Activated effector memory CD4-positive, alpha-beta T cell treated with Interleukin-2 at 50 U/mL for 16 hours (primary cell): ENCODE results near the gene NKX1-2.

Experiments
- DNase-seq: peaks from one replicate; pipeline ENCODE4 v3.0.0-alpha.2; 2020

Gene NKX1-2

DNA sequence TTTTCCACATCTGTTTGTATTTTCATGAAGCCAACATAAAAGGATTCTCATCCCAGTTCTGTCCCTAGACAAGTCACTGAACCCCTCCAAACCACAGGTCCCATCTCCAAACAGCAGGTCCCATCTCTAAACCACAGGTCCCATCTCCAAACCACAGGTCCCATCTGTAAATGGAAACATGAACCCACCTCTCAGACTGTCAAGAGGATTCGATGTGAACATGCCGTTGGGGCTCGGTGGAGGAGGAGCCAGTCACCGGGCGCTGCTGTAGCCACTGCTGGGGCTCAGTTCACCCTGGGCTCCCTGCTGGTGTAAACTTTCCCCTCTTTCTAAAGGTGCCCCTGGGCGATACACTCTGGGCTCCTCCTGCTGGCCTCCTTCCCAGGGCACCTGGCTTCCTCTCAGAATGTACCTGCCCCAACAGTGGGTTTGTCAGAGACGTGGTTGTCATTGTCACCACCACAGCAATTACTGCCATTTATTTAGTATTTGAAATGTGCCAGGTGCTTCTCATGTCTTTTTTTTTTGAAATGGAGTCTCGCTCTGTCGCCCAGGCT, 24.8 kb upstream of the NKX1-2 start:
- DNase-seq, result no peak

DNA sequence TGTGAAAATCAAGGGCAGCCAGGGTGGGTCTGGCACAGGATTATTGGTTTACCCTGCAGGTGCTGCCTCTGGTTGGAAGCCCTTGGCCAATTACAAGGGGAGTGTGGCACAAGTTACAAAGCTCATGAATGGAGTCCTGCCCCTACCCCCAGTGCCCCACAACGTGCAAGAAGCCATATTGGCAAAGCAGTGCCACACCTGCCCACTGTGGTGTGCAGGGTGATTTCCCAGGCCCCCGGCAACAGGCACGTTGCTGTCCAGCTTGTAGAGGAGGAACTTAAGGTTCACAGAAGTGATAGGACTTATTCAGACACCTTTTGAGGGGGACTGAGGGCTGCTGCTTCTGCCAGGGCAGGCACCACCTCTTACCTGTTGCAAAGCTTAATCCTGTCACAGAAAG, 23.2 kb upstream of the NKX1-2 start:
- DNase-seq, result no peak

DNA sequence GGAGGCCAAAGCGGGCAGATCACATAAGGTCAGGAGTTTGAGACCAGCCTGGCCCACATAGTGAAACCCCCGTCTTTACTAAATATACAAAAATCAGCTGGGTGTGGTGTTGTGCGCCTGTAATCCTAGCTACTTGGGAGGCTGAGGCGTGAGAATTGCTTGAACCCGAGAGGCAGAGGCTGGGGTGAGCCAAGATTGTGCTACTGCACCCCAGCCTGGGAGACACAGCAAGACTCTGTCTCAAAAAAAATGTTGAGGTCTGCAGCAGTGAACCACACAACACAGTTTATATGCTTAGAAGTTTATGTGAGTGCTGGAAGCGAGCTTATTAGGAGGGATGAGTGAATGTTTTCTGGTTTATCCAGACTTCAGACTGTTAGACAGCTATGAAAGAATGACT, 22.2 kb upstream of the NKX1-2 start:
- DNase-seq, result no peak

DNA sequence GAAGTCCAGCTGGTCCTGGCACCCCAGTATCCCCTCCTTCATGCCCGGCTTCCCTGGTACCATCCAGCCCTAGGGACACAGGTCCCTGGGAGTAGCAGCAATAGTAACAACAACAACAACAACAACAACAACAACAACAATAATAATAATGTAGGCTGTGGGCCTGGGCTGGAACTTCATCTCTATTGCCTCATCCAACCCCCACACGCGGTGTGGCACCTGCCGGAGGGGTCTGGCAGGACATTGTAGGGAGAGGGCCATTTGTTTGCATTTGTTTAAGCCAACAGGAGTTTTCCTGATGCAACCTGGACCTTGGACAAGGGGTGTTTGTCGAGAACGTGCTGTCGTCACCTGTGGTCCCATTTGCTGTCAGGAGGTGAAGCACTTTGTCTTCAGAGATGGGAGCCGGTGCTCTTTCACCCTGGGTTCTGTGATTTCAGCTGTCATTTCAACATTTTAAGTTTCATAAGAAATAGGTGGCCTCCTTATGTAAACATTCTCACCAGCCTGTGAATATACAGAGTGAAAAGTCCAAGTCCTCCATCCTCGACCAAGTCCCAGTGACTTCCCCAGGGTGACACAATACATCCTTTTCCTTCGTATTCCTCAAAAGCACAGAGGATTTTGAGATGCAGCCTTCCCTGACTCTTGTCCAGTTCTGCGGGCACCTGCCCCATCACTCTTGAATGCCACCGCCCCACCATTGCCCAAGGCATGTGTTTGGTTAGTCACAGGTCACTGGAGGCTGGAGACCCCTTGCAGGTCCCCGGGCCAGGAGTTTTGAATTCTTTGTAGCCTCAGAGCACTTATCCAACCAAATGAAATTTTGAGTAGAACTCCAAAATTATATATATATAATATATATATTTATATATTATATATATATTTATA, 21.0 kb upstream of the NKX1-2 start:
- DNase-seq, result no peak

DNA sequence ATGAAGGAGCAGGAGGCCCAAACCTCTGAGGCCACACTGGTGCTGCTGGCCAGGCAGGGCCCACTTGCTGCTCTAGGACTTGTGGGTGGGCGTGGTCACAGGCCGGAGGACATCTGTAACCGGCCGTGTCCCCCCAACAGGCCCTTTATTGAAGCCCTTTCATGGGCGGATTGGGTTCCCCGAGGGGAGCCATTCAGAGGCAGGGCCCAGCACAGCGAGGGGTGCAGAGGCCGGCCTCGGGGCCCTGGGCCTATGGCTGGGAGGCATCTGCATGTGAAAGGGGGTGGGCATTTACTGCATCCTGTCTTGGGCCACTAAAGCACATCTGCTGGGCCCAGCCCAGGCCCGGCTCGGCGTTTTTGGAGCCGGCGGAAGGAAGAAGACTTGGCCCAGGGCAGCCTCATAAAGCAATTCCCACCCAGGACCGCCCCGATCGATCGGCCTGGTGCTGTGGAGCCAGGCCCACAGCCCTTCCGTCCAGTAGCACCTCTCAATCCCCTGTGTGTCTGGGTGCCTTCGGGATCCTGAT, 20.2 kb upstream of the NKX1-2 start:
- DNase-seq, result no peak

DNA sequence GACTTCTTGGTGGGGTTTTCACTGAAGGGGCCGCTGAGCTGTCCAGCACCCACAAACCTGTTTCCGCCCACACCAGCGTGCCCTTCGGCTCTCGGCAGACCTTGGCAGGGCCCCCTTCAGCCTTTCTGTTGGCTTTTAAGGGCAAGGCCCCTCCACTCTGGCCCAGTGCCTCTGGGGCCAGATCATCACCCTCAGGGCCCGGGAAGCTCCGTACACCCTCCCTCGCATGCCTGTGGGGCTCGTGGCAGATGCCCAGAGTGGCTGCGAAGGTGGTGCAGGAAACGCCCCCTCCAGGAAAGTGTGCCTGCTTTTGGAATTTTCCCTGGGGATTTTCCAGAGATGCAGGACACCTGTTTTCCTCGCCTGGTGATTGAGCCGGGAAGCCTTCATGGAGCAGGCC, 18.8 kb upstream of the NKX1-2 start:
- no peak for DNase-seq

DNA sequence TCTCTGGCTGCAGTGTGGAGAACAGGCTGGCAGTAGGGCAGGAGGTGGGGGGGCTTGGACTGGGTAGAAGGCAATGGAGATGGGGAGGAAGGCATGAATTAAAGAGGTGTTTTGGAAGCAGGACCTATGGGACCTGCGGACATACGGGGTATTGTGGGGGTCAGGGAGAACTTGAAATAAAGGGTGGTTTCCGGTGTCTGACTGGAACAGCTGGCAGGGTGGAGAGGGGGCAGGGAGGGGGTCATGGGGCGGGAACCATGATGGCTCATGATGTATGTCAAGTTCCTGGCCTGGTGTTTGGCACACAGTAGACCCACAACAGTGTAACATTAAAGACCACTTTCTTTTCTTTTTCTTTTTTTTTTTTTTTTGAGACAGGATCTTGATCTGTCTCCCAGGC, 17.3 kb upstream of the NKX1-2 start:
- DNase-seq, result no peak

DNA sequence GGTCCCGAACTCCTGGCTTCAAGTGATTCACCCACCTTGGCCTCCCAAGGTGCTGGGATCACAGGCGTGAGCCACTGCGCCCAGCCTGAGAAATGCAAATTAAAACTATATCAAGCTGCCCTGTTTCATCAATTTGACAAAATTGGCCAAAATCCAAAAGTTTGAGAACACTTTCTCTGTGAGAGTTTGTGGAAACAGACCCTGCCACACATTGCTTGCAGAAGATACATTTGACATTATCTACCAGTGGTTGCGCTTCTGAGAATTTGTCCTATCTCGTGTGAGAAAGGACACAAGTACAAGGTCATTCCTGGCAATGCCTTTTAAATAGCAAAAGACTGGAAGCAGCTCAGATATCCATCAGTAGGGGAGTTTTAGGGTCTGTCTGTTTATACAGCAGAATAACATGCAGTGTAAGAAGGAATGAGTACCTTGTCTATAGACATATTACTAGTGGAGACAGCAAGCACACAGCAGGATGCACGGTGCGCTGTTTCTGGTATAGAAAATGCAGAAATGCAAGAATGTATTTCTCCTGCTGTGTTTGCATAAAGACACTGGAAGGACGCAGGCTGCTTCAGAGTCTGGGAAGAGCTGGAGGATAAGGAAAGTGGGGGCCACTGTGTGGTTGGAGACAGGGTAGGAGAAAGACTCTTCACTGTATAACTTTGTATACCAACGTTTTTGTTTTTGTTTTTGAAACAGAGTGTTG, 16.1 kb upstream of the NKX1-2 start:
- DNase-seq, result no peak

DNA sequence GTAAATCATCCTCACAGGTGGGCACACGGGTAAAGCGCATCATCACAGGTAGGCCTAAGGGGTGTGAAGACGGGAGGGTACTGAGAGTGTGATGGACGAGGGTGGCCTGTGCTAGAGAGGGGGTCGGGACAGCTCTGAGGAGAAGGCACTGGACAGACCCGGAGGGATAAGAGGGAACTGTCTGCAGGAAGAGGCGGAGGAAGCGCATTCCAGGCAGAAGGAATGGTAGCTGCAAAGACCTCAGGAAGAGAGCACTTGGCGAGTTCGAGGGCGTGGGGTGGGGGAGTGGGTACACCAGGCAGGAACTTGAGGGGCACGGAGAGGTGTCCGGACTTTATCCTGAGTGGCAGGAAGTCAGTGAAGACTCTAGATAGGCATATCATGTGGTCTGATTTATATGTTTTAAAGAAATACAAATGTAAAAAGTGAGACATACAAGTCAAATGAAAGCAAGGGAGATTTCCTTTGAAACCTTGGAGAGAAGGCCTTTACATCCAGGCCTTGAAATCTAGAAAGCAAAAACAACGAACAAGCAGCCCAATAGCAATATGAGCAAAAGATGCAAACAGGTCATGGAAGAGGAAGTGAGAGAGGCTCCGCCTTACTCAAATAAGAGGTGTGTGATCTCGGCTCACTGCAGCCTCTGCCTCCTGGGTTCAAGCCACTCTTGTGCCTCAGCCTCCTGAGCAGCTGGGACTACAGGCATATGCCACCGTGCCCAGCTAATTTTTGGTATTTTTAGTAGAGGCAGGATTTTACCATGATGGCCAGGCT, 15.4 kb upstream of the NKX1-2 start:
- no peak for DNase-seq

DNA sequence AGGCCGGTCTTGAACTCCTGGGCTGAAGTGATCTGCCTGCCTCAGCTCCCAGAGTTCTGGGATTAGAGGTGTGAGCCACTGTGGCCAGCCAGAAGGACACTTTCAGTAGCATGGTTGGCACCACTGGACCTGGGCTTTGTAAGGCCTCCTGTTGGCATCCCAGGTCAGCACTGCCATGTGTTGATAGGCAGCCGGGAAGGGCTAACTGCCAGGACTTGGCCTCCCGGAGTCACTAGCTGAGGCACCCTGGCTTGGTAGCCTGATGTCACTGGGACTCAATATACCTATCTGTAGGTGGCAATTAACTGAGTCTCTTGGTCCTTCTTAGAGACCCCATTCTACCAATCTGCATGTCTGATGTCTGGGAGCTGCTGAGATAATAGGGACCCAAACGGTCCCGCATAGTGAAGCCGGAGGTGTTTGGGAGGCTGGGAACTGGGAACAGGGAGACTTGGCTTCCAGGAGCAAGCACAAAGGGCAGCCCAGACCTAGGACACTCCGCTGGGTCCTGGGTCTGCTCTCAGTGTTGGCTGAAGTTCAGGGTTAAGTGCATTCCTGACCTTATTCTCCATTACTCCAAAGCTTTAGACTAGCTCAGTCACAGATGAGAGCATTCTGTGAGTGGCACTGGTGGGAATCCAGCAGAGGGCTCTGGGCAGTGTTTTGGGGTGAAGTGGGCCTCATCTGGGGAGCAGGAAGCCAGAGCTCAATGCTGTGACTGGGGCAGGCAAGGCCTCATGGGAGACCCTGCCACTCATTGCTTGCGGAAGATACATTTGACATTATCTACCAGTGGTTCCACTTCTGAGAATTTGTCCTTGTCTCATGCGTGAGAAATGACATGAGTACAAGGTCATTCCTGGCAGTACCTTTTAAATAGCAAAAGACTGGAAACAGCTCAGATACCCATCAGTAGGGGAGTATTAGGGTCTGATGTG, 14.5 kb upstream of the NKX1-2 start:
- DNase-seq, result no peak

DNA sequence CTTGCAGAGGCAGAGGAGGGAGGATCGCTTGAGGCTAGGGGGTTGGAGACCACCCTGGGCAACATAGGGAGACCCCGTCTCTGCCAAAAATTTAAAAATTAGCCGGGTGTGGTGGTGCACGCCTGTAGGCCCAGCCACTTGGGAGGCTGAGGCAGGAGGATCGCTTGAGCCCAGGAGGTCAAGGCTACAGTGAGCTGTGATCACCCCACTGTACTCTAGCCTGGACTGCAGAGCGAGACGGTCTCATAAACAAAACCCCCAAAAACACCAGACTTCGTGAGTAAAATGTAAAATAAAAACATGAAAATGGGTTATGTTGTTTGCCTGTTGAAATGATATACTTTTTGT, 12.5 kb upstream of the NKX1-2 start:
- DNase-seq, result no peak

DNA sequence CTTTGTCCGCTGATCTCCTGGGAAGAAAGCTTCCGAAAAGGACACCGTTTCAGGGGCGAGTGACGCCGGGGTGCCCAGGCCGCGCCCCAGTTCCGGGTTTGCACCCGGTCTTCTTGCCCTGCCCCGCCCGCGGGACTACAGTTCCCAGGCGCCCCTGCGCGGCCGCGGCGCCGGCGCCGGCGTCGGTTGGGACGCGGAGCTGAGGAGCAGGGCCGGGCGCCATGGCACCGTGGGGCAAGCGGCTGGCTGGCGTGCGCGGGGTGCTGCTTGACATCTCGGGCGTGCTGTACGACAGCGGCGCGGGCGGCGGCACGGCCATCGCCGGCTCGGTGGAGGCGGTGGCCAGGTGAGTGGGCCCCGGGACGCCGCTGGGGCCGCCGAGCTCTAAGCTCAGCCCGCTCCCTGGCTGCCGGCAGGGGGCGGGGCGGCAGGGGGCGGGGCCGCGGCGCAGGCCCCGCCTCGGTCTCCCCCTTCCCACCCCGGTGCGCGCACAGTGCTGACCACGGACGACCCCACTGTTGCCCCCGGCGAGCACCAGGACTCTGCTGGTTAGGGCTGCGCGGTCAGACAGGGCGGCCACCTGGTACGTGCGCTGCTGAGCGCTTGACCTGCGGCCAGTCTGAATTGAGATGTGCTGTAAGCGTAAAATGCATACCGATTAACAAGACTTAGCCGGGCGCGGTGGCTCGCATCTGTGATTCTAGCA, 12.0 kb upstream of the NKX1-2 start, which contains the start of gene LHPP:
LHPP (plus strand) TSS at position 182 of the 706 bp plus-strand sequence; CDS start at position 222, 40 bp downstream.
- peak; percentile 85 for DNase-seq

DNA sequence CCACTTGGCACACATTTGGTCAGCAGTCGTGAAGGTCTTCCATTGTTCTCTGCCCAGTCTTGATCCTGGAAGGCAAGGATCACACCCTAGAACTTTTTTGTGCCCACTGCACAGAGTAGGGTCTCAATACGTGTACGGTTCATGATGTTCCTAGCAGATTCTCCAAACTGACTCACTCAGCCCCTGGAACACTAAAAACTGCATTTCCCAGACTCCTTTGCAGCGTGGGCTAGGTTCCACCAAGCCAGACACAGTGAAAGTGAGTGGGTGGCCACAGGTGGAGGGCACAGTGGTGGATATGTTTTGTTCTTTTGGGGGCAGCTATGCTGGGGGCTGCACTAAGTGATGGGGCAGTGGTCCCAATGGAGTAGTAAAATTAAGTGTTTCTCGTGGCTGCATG, 10.3 kb upstream of the NKX1-2 start:
- no peak for DNase-seq

DNA sequence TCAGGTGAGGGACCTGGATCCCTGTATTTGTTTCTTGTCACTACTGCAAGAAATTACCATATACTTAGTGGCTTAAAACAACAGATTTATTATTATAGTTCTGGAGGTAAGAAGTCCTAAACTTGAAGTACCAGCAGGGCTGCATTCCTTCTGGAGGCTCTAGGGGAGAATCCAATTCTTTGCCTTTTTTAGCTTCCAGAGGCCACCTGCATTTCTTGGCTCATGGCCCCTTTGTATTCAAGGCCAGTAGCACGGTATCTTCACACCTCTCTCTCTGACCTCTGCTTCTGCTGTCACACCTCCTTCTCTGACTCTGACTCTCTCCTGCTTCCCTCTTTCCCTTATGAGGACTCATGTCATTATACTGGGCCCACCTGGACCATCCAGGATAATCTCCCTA, 9.6 kb upstream of the NKX1-2 start:
- DNase-seq, result no peak

DNA sequence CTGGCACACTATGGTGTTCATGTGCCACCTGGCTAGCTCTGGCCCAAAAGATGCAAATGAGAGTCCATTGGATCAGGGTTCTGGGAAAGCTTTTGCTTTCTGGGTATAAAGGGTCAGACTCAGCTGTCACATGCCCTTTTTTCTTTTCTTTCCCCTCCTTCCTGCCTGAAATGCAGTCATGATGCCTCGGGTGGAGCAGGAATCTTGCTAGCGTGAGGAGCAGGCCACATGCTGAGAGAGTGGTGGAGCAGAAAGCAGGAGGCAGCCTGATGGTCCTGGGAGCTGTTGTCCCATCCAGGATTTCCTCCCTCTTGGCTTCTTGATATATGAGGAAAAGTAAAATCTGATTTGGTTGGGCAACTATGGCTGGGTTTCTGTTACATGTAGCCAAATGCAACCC, 9.1 kb upstream of the NKX1-2 start:
- no peak for DNase-seq

DNA sequence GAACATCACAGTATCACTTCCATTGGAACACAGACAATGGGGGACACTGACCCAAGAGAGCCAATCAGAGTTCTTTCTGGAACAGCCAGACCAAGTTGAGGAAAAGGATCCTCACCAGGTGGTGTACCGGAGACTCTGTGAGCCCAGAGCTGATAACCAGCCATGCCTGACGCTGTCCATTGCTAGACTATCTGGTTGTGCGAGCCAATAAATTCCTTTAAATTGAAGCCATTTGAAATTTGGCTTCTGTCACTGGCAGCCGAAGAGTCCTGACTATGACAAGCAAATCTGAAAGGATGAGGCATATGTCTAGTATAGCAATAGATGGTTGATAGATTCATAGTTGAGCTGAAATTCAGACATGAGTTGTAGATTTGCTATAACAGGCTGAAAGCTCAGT, 8.6 kb upstream of the NKX1-2 start:
- no peak for DNase-seq

DNA sequence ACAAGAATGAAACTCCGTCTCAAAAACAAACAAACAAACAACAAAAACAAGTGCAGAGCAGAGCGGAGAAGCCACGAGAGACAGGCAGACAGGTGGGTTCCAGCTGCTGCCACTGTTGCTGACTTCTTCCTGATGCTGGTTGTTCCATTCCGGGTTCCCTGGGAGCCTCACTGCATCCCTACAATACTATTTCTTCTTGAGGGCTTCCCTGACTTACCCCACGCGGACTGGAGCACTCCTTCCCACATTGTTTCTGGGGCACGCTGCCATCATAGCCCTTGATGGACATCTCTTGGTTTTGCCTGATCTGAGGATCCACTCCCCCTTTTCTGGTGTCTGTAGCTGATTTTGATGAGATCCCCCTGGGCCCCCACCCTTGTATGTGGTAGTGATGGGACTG, 5.6 kb upstream of the NKX1-2 start:
- DNase-seq, result no peak

DNA sequence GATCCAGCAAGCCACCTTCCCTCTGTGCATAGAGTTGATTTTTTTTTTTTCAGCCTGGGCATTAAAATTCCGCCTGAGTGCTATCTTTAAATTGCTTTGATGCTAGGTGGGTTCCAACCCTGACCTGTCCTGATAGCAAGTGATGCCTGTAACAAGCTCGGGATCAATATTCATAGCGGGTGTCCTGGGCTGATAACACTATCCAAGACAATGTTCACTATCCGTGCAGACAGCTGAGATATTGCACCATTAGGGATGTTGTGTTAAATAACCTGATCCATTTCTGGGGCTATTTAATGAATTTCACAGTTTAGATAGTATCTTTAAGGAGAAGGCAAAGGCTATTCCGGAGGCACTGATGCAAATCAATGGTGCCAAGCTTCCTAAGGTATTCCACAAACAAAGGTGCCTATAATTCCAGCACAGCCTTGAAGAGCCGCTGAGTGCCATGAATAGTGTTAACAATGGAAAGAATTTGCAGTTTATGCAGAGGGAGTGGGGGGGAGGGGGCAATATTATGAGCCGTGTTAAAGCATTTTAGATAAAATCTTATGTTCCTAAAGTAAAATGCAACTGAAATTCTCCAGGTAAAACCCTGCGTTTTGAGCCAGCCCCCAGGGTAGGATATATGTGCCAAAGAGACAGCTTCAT, 4.2 kb upstream of the NKX1-2 start:
- DNase-seq, result no peak

DNA sequence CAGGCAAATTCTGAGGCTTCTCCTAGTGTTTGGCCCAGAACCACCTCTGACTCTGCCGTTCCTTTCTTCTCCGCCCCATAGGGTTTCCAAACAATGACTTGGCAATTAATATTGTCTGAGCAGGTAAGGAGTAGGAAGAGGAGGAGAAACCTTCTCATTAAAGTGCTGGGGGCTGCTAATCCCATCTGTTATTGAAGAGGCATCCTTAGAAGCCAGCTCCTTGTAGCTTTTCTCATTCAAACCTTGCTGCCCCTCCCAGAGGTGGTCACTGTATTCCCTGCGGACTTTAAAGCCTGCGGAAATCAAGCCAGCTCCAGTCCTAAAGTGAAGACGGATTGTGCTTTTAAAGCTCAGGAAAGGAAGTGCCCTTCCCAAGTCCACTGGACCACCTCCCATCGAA, 1.4 kb upstream of the NKX1-2 start:
- DNase-seq, result no peak

DNA sequence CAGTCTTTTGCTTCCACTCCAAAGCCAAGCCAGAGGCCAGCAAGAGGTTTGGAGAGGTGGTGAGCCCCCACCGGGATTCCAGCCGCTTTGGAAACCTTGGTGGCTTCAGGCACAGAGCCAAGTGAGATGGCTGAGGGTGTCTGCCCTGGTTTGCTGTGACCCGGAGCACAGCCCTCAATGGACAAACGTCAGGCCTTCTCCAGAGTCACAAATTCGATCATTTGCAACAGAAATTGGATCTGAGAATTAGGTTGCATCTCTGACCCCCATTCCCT, 885 bp upstream of the NKX1-2 start:
- DNase-seq, result no peak
